Stimulated activated CD4-positive, alpha-beta T cell treated with anti-CD3 and anti-CD28 coated beads, Interleukin-4, amount 100 ng/mL, for 4 hours (primary cell): ENCODE measurements around the gene FCF1.
"Not testable (repeated sequence)": the region's sequence is repeated elsewhere in the genome, so short reads cannot be mapped to it uniquely, and the experiment has no call there.

Experiments
- DNase-seq, 2 experiments: peaks; one replicate each; pipeline ENCODE4 v3.0.0-alpha.2; 2020

FCF1 gene

GRCh38 chr14:74703043-74703442, 9.9 kb upstream of the FCF1 start:
- DNase-seq: no peak

- DNase-seq: no peak
Observed at GRCh38 chr14:74704656-74705055, 8.3 kb upstream of the FCF1 start.

GRCh38 chr14:74705613-74706500, 7.1 kb upstream of the FCF1 start:
- no peak for DNase-seq

GRCh38 chr14:74710480-74710879, 2.5 kb upstream of the FCF1 start:
- no peak for DNase-seq

GRCh38 chr14:74711651-74712050, 1.3 kb upstream of the FCF1 start:
- no peak for DNase-seq

- DNase-seq: no peak
Observed at GRCh38 chr14:74713395-74713735, 421 bp downstream of the FCF1 start.

- DNase-seq: no peak
Observed at GRCh38 chr14:74720526-74720925, 7.6 kb downstream of the FCF1 start.

GRCh38 chr14:74723134-74723533, 10.2 kb downstream of the FCF1 start:
- no peak for DNase-seq

- DNase-seq: no peak
Observed at GRCh38 chr14:74732387-74732786, 19.4 kb downstream of the FCF1 start.

GRCh38 chr14:74733221-74733620, 20.3 kb downstream of the FCF1 start:
- DNase-seq: no peak

- no peak for DNase-seq
Observed at GRCh38 chr14:74735125-74735524, 22.2 kb downstream of the FCF1 start.

GRCh38 chr14:74737753-74738325, 24.9 kb downstream of the FCF1 start:
- DNase-seq: no peak

GRCh38 chr14:74739293-74740030, 26.5 kb downstream of the FCF1 start:
- DNase-seq: no peak

- no peak for DNase-seq
Observed at GRCh38 chr14:74747237-74747636, 34.3 kb downstream of the FCF1 start.

- DNase-seq: no peak
Observed at GRCh38 chr14:74754157-74754556, 41.2 kb downstream of the FCF1 start.

GRCh38 chr14:74754899-74755298, 42.0 kb downstream of the FCF1 start:
- no peak for DNase-seq

- no peak for DNase-seq
Observed at GRCh38 chr14:74756326-74756725, 43.4 kb downstream of the FCF1 start.

GRCh38 chr14:74758505-74758904, 45.6 kb downstream of the FCF1 start:
- not testable (repeated sequence) for DNase-seq

GRCh38 chr14:74762917-74763802, 50.2 kb downstream of the FCF1 start, which contains the start of gene YLPM1:
Gene YLPM1, plus strand, starts transcription at chr14:74763316. Its CDS starts 174 bp downstream, at chr14:74763490.
- DNase-seq: peak; percentile 84 to 92

- DNase-seq: peak; percentile 1 to 4
Observed at GRCh38 chr14:74763803-74764531, 51.0 kb downstream of the FCF1 start.

- no peak for DNase-seq
Observed at GRCh38 chr14:74765721-74766120, 52.8 kb downstream of the FCF1 start.

GRCh38 chr14:74771399-74771798, 58.5 kb downstream of the FCF1 start:
- DNase-seq: no peak
